Cardiac fibroblast (primary cell): ENCODE data around the gene LAPTM5.

ENCODE experiments used
- DNase-seq, 2 donors: peaks; one replicate each; pipeline versions ENCODE4 v3.0.0 to v3.0.0-alpha.2; 2010; ENCODE audit warnings: low read depth in 2 of 2
- H3K4me3 ChIP-seq, 2 donors: replicated peaks in 1 of 2; 1 replicate in 1 of 2; 2 replicates in 1 of 2; pipeline ENCODE4 v1.5.1; 2011; ENCODE audit warnings: low read depth in 2 of 2, low read length in 2 of 2, mild to moderate bottlenecking in 2 of 2, moderate library complexity in 1 of 2
- CTCF ChIP-seq: IDR thresholded peaks from one replicate; pipeline ENCODE4 v1.5.1; 2011; ENCODE audit warnings: low read depth, mild to moderate bottlenecking, low read length, inconsistent platforms

Gene LAPTM5

DNA sequence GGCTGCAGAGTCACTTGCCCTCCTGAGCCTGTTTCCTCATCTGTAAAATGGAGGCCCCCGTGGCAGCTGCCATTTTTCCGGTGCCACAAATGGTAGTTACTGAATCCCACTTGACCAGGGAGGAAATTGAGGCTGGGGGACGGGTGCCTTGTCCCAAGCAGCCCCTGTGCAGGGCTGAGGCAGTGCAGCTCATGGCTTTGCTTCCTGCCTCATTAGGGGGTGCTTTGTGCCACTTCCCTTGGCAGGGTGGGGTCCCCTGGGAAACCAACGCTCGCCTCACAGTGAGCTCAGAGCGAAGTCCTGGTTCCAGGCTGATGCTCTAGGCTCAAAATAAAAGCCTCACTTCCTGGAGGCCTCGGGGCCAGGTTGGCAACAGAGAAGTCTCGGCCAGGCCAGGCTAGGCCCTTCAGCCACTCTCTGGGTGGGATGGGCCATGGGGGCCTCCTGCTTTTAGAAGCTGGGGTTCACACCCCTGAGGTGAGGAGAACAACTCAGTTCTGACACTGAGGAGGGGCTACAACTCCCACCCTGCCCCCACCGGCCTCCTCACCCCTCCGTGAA is 6.8 kb downstream of the LAPTM5 start:
- DNase-seq = no peak
- TF ChIP-seq CTCF = no peak
- H3K4me3 ChIP-seq = no peak overlapping the region

DNA sequence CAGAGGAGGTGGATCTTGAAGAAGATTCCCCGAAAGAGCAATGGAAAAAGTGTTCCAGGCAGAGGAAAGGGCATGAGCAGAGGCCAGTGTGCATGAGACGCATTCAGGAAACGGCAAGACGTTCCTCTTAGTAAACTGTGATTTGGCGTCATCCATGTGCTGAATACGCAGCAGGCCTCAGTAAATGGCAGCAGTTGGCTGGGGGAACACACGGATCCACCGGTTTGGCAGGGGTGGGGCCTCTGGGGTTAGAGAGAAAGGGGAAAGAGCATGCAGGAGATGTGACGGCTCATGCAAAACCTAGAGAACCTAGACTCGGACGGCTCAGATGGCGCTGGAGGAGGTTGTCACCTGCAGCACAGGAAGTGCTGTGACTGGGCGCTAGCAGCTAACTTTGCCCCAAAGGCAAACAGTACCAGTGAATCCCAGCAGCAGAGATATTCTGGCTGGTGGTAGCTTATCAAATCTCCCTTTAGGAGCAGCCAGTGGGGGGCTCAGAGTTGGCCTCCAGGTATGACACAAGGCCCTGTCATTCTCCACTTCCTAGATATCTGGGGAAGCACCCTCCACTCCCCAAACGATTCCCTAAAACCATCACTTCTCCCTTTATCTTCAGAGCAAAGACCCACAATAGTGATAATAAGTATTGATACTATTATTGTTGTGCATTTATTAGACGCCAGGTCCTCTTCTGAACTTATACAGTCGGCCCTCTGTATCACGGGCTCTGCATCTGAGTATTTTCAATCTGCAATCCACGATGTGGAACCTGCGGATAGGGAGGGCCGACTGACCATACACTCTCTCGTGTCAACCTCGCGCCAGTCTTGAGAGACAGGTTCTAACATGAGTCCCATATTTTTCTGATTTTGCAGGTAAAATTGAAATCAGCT is 7.6 kb downstream of the LAPTM5 start:
- no peak for DNase-seq
- H3K4me3 ChIP-seq = no peak overlapping the region
- no peak for TF ChIP-seq CTCF

- DNase-seq = no peak
- no peak for TF ChIP-seq CTCF
- no peak overlapping the region for H3K4me3 ChIP-seq
These were observed 8.7 kb downstream of the LAPTM5 start for GRCh38 chr1:30748699-30749401.

- DNase-seq = peak in 1 of 2 donors; percentile 18
- no peak overlapping the region for H3K4me3 ChIP-seq
- no peak for TF ChIP-seq CTCF
These were observed 9.4 kb downstream of the LAPTM5 start for GRCh38 chr1:30748098-30748698.

GRCh38 chr1:30747033-30748008 is 10.3 kb downstream of the LAPTM5 start:
- TF ChIP-seq CTCF = no peak
- no peak for DNase-seq
- H3K4me3 ChIP-seq = no peak overlapping the region
